A549 (cell line): ENCODE measurements around the gene JAM3. TPM values are rescaled to one million over a fixed set of nuclear protein-coding genes. Genes with fewer than 3 reads are reported as not detected.

Source experiments
- ATAC-seq, 2 experiments: fragments of 200-7000 bp in 1 of 2; fragments of >200 bp in 1 of 2; cut with Nextera tagmentation in 1 of 2; cut with Tn5 transposase in 1 of 2; 3 replicates each; pipeline versions ENCODE4 v1.8.0 to v1.9.1; 2018 to 2020; ENCODE audit warnings: mild to moderate bottlenecking in 1 of 2, moderate library complexity in 1 of 2
- CTCF ChIA-PET: fragments of 300-600 bp; sonication (Branson Sonifier 250); formaldehyde crosslinking; extraction: SDS; loops from one replicate; lab custom pipeline; 2021; ENCODE audit warnings: antibody characterized with exemption, inconsistent platforms; lab: Yijun Ruan, JAX
- POLR2A ChIA-PET: fragments of 350-600 bp; formaldehyde crosslinking; extraction: SDS; loops from one replicate; lab custom pipeline; 2021; ENCODE audit warnings: antibody characterized with exemption, inconsistent platforms; lab: Yijun Ruan, JAX
- DNase-seq, 2 experiments: peaks; one replicate each; pipeline versions ENCODE4 v3.0.0 to v3.0.0-alpha.2; 2011 to 2016; ENCODE audit warnings: low read depth in 1 of 2, low spot score in 1 of 2
- FAIRE-seq: peaks from 2 replicates; lab custom pipeline; 2011; peaks lifted over from hg19 to GRCh38; lab: Jason Lieb, UNC
- H3K27ac ChIP-seq, 2 experiments: fragments of >200 bp; sonication (Bioruptor Twin); formaldehyde crosslinking; 3 replicates each; pipeline ENCODE4 v1.5.1; 2016 to 2017
- H3K4me1 ChIP-seq: fragments of >200 bp; sonication (Bioruptor Twin); formaldehyde crosslinking; 3 replicates; pipeline ENCODE4 v1.6.1; 2016
- H3K4me2 ChIP-seq: fragments of >200 bp; sonication (Bioruptor Twin); formaldehyde crosslinking; 3 replicates; pipeline ENCODE4 v1.6.1; 2016
- H3K4me3 ChIP-seq: fragments of >200 bp; sonication (Bioruptor Twin); formaldehyde crosslinking; 3 replicates; pipeline ENCODE4 v1.5.1; 2016
- H3K9me3 ChIP-seq: fragments of >200 bp; sonication (Bioruptor Twin); formaldehyde crosslinking; 3 replicates; pipeline ENCODE4 v1.6.1; 2016
- BCL3 ChIP-seq: fragments of >200 bp; sonication (Bioruptor Twin); formaldehyde crosslinking; IDR thresholded peaks from 3 replicates; pipeline ENCODE4 v1.6.1; 2016
- BHLHE40 ChIP-seq: IDR thresholded peaks from 2 replicates; pipeline ENCODE4 v1.6.1; 2012; ENCODE audit warnings: low read depth, low read length, inconsistent platforms
- CBX2 ChIP-seq: fragments of 200-600 bp; sonication (generic); IDR thresholded peaks from 2 replicates; pipeline ENCODE4 v1.6.1; 2016; ENCODE audit warnings: low read depth, mild to moderate bottlenecking, borderline replicate concordance
- CBX8 ChIP-seq: fragments of 200-600 bp; sonication (generic); IDR thresholded peaks from 2 replicates; pipeline ENCODE4 v1.6.1; 2016
- CEBPB ChIP-seq, 2 experiments: fragments of >200 bp in 1 of 2; sonication (Bioruptor Twin) in 1 of 2; formaldehyde crosslinking in 1 of 2; IDR thresholded peaks; 2 replicates each; pipeline ENCODE4 v1.6.1; 2012 to 2016
- CHD4 ChIP-seq: fragments of 200-600 bp; sonication (generic); IDR thresholded peaks from 2 replicates; pipeline ENCODE4 v1.6.1; 2016; ENCODE audit warnings: antibody characterized with exemption, mild to moderate bottlenecking, borderline replicate concordance
- CTCF ChIP-seq: fragments of >200 bp; sonication (Bioruptor Twin); formaldehyde crosslinking; IDR thresholded peaks from 3 replicates; pipeline ENCODE4 v1.5.1; 2016
- E2F6 ChIP-seq: IDR thresholded peaks from 2 replicates; pipeline ENCODE4 v1.6.1; 2012; ENCODE audit warnings: low read depth, borderline replicate concordance
- EHF ChIP-seq: fragments of 250-450 bp; sonication (Bioruptor Pico); IDR thresholded peaks from 2 replicates; pipeline ENCODE4 v1.5.0; 2020; ENCODE audit warnings: mild to moderate bottlenecking
- EHMT2 ChIP-seq: fragments of 200-600 bp; sonication (generic); IDR thresholded peaks from 2 replicates; pipeline ENCODE4 v1.6.1; 2016; ENCODE audit warnings: antibody characterized with exemption, low read depth, mild to moderate bottlenecking, moderate library complexity
- FOSL2 ChIP-seq, 2 experiments: fragments of 450-650 bp in 1 of 2; fragments of >200 bp in 1 of 2; sonication (Bioruptor Twin) in 1 of 2; formaldehyde crosslinking; IDR thresholded peaks; 2 replicates each; pipeline versions ENCODE4 v1.5.0 to v1.6.1; 2016 to 2020; ENCODE audit warnings: mild to moderate bottlenecking in 1 of 2, moderate library complexity in 1 of 2
- HDAC2 ChIP-seq: fragments of 200-600 bp; sonication (generic); IDR thresholded peaks from 2 replicates; pipeline ENCODE4 v1.6.1; 2016
- HEYL ChIP-seq: fragments of 250-450 bp; sonication (Bioruptor Pico); IDR thresholded peaks from 2 replicates; pipeline ENCODE4 v1.8.0; 2021; ENCODE audit warnings: mild to moderate bottlenecking, moderate library complexity
- HMGXB4 ChIP-seq: fragments of 250-450 bp; sonication (Bioruptor Pico); IDR thresholded peaks from 2 replicates; pipeline ENCODE4 v1.5.0; 2021; ENCODE audit warnings: mild to moderate bottlenecking, moderate library complexity, borderline replicate concordance
- HOXB13 ChIP-seq: fragments of 250-450 bp; sonication (Bioruptor Pico); IDR thresholded peaks from 2 replicates; pipeline ENCODE4 v1.5.0; 2020; ENCODE audit warnings: low read depth, mild to moderate bottlenecking, moderate library complexity
- JUN ChIP-seq, 2 experiments: fragments of >200 bp; sonication (Bioruptor Twin); formaldehyde crosslinking; IDR thresholded peaks; 2 replicates in 1 of 2; 3 replicates in 1 of 2; pipeline ENCODE4 v1.6.1; 2016 to 2017
- MAFK ChIP-seq: fragments of 450-650 bp; IDR thresholded peaks from 2 replicates; pipeline ENCODE4 v1.6.1; 2014; ENCODE audit not compliant: partially characterized antibody
- MAX ChIP-seq: IDR thresholded peaks from 2 replicates; pipeline ENCODE4 v1.6.1; 2012
- MYC ChIP-seq: IDR thresholded peaks from 2 replicates; pipeline ENCODE4 v1.6.1; 2012; ENCODE audit warnings: mild to moderate bottlenecking, inconsistent platforms, low read length, improper control_type of control experiment, borderline replicate concordance
- NPAS2 ChIP-seq: fragments of 250-450 bp; sonication (Bioruptor Pico); IDR thresholded peaks from 2 replicates; pipeline ENCODE4 v1.8.0; 2022; ENCODE audit warnings: mild to moderate bottlenecking, moderate library complexity, borderline replicate concordance
- NR3C1 ChIP-seq: fragments of >200 bp; sonication (Bioruptor Twin); formaldehyde crosslinking; IDR thresholded peaks from 3 replicates; pipeline ENCODE4 v1.6.1; 2017
- PHF8 ChIP-seq: fragments of 200-600 bp; sonication (generic); IDR thresholded peaks from 2 replicates; pipeline ENCODE4 v1.6.1; 2016; ENCODE audit warnings: low read depth, mild to moderate bottlenecking, antibody characterized with exemption, moderate library complexity, borderline replicate concordance
- POLR2AphosphoS2 ChIP-seq: conservative IDR thresholded peaks from 2 replicates; pipeline ENCODE4 v1.6.1; 2012; ENCODE audit warnings: low read length, improper control_type of control experiment, inconsistent platforms
- USF2 ChIP-seq: fragments of 450-650 bp; IDR thresholded peaks from 2 replicates; pipeline ENCODE4 v1.6.1; 2014; ENCODE audit warnings: antibody characterized with exemption
- WGBS: methylation state at CpG from one replicate; pipeline ENCODE4 v1.1.6; 2017; ENCODE audit errors: missing lambda C conversion rate; 5-methylcytosine and 5-hydroxymethylcytosine counted together
- polyA plus RNA-seq, 4 experiments: library from polyadenylated mRNA; depleted of rRNA in 3 of 4; stranded (reverse); fragments of >200 nt; fragmentation: RNase III in 1 of 4; extraction: RNeasy Plus Mini Kit Qiagen cat#74134 plus additional on column Dnase treatment in 1 of 4; gene quantifications; 2 replicates in 3 of 4; 3 replicates in 1 of 4; pipeline ENCODE4 v1.2.3, GENCODE V29; 2011 to 2017

Gene JAM3
- polyA plus RNA-seq, 2 of the 4 experiments (the other 2 are of a cell fraction) = 4.0 to 5.2 TPM

GRCh38 chr11:134119094-134119493 is 50.2 kb downstream of the JAM3 start:
- Histone ChIP-seq H3K4me1 (no peaks in the 10 kb centered on the region), H3K4me3 (no peak overlapping the region), H3K4me2 (no peak overlapping the region), H3K9me3 (no peaks in the 10 kb centered on the region), H3K27ac (no peak overlapping the region)
- FAIRE-seq = no peak
- ATAC-seq = no peak
- TF ChIP-seq MYC (no peak), FOSL2 (IDR thresholded peaks at IDR 0.05) (no peak), FOSL2 (CRISPR knock-in tag; IDR thresholded peaks at IDR 0.05) (no peak), PHF8 (no peak), HDAC2 (no peak), MAX (no peak), JUN (IDR thresholded peaks at IDR 0.05) (no peak), EHF (no peak), EHMT2 (no peak), NR3C1 (no peak), HMGXB4 (CRISPR knock-in tag) (no peak), HOXB13 (CRISPR knock-in tag) (no peak), MAFK (no peak), CBX8 (no peak), HEYL (CRISPR knock-in tag) (no peak), CHD4 (no peak), POLR2AphosphoS2 (no peak), BCL3 (no peak), USF2 (no peak), BHLHE40 (no peak)
- DNase-seq = no peak
- POLR2A ChIA-PET = no interaction called here
- CTCF ChIA-PET = no interaction called here
- WGBS = 39% methylated on average over 3 of the region's 3 CpGs

- Histone ChIP-seq H3K4me2 (no peak overlapping the region), H3K27ac (no peak overlapping the region), H3K9me3 (no peaks in the 10 kb centered on the region), H3K4me3 (no peak overlapping the region), H3K4me1 (no peaks in the 10 kb centered on the region)
- ChIA-PET POLR2A (interaction anchor here (0.7 kb wide), 1 partner anchor 133 kb away, joined by 6 read pairs; the partner anchor contains the start of gene ACAD8), CTCF (no interaction called here)
- TF ChIP-seq CEBPB (IDR thresholded peaks at IDR 0.05) = no peak
- no peak for TF ChIP-seq CTCF
- no peak for TF ChIP-seq E2F6
- TF ChIP-seq CBX2 = no peak
- no peak for TF ChIP-seq HDAC2
- TF ChIP-seq FOSL2 (IDR thresholded peaks at IDR 0.05) = no peak
- no peak for TF ChIP-seq FOSL2 (CRISPR knock-in tag; IDR thresholded peaks at IDR 0.05)
- TF ChIP-seq NPAS2 (CRISPR knock-in tag) = no peak
- ATAC-seq = no peak
- DNase-seq = no peak
- 38% methylated on average over 13 of the region's 13 CpGs for WGBS
- FAIRE-seq = no peak
Measured at GRCh38 chr11:134120143-134120850, 51.4 kb downstream of the JAM3 start.
